Spleen (tissue), 11 donors: Measurements from ENCODE around the gene TIMP2. TPM values are rescaled to one million over a fixed set of nuclear protein-coding genes. Genes with fewer than 3 reads are reported as not detected.

Experiments used
- DNase-seq: peaks from one replicate; pipeline ENCODE4 v3.0.0-alpha.2; 2020
- H3K27ac ChIP-seq, 8 donors: fragments of 200-600 bp; sonication (generic) in 7 of 8; 1 replicate in 4 of 8; 2 replicates in 4 of 8; pipeline versions ENCODE4 v1.5.0 to v1.8.0; 2016 to 2021; ENCODE audit warnings: inconsistent platforms in 4 of 8, mild to moderate bottlenecking in 4 of 8, moderate library complexity in 1 of 8
- H3K27me3 ChIP-seq, 7 donors: fragments of 200-600 bp; sonication (generic) in 6 of 7; replicated peaks in 1 of 7; 1 replicate in 4 of 7; 2 replicates in 3 of 7; pipeline versions ENCODE4 v1.5.0 to v1.8.0; 2016 to 2021; ENCODE audit warnings: inconsistent platforms in 3 of 7, mild to moderate bottlenecking in 1 of 7
- H3K36me3 ChIP-seq, 6 donors: fragments of 200-600 bp; sonication (generic) in 5 of 6; 1 replicate in 4 of 6; 2 replicates in 2 of 6; pipeline versions ENCODE4 v1.5.0 to v1.8.0; 2016 to 2021; ENCODE audit warnings: inconsistent platforms in 2 of 6
- H3K4me1 ChIP-seq, 6 donors: fragments of 200-600 bp; sonication (generic) in 5 of 6; 1 replicate in 3 of 6; 2 replicates in 3 of 6; pipeline versions ENCODE4 v1.5.0 to v1.8.0; 2016 to 2021; ENCODE audit warnings: inconsistent platforms in 3 of 6
- H3K4me3 ChIP-seq, 8 donors: fragments of 200-600 bp; sonication (generic) in 7 of 8; 1 replicate in 4 of 8; 2 replicates in 4 of 8; pipeline versions ENCODE4 v1.5.0 to v1.8.0; 2016 to 2021; ENCODE audit warnings: inconsistent platforms in 4 of 8, mild to moderate bottlenecking in 4 of 8, moderate library complexity in 2 of 8
- H3K9me3 ChIP-seq, 8 donors: fragments of 200-600 bp; sonication (generic) in 7 of 8; 1 replicate in 4 of 8; 2 replicates in 4 of 8; pipeline versions ENCODE4 v1.5.0 to v1.8.0; 2016 to 2021; ENCODE audit warnings: inconsistent platforms in 4 of 8
- CTCF ChIP-seq, 11 experiments: fragments of 200-600 bp in 7 of 11; fragments of 450-650 bp in 4 of 11; sonication (generic) in 4 of 11; IDR thresholded peaks in 8 of 11; conservative IDR thresholded peaks in 3 of 11; 1 replicate in 7 of 11; 2 replicates in 4 of 11; pipeline versions ENCODE4 v1.4.0 to v1.8.0; 2016 to 2021; ENCODE audit warnings: antibody characterized with exemption in 11 of 11, inconsistent platforms in 4 of 11, mild to moderate bottlenecking in 1 of 11
- POLR2A ChIP-seq, 3 donors: fragments of 450-650 bp; IDR thresholded peaks; one replicate each; pipeline ENCODE4 v1.5.1; 2017; ENCODE audit warnings: antibody characterized with exemption in 3 of 3, mild to moderate bottlenecking in 1 of 3
- POLR2AphosphoS5 ChIP-seq, 3 donors: sonication (generic); formaldehyde crosslinking; IDR thresholded peaks; one replicate each; pipeline ENCODE4 v1.5.1; 2017; ENCODE audit warnings: antibody characterized with exemption in 3 of 3
- WGBS, 5 donors: extraction: QIAGEN DNeasy Blood & Tissue Kit in 3 of 5; methylation state at CpG; one replicate each; pipeline versions ENCODE4 v1.1.5 to v1.1.7; 2013 to 2018; 5-methylcytosine and 5-hydroxymethylcytosine counted together
- intact Hi-C: fragments of 100-400 bp; cut with DNase I; formaldehyde crosslinking; loops from one replicate; pipeline ENCODE4 v1.15.0; 2023; ENCODE audit warnings: low total_unique reads
- polyA plus RNA-seq, 3 donors: library from polyadenylated mRNA; stranded (reverse); fragments of 200-250 nt; gene quantifications; one replicate each; pipeline ENCODE4 v1.2.1, GENCODE V29; 2013
- total RNA-seq, 7 donors: library from RNA; depleted of rRNA in 3 of 7; stranded (reverse); fragments of >200 nt in 3 of 7; fragmentation: NEBNext Ultra II Directional in 4 of 7; extraction: Animal tissue kit (Norgen Biotek cat#: 25700) in 4 of 7; gene quantifications; one replicate each; pipeline versions ENCODE4 v1.1.0 to v1.2.1, GENCODE V29; 2016 to 2021
- donor health status: healthy with polysubstance abuse.
- donor health status: DM: no; HTN: no; CAD: no; lungs with moderate emphysema.
- donor health status: DM: no; HTN: no; CAD: no.
- donor health status: Bipolar disorder and iron deficiency.
- donor health status: healthy.
- donor health status: DM: no; HTN: no; CAD: no.
- donor health status: DM: yes; HTN: yes; CAD: no.

Gene TIMP2
- total and polyA plus RNA-seq, 10 donors: 16.3 to 333 (median 181) TPM

GRCh38 chr17:78805301-78805700 lies 119.9 kb downstream of the TIMP2 start:
- no peaks in the 10 kb centered on the region for H3K9me3 ChIP-seq
- peaks cover 0 to 97% (median 70%) of the 10 kb centered on the region in 6 donors for H3K36me3 ChIP-seq
- H3K27me3 ChIP-seq: no peaks in the 10 kb centered on the region
- 75 to 83% (median 81%) methylated on average over 14 of the region's 14 CpGs for WGBS, 5 donors
- peak overlapping the region in 6 of 8 donors; percentile 23 to 73 (median 47) for H3K27ac ChIP-seq
- H3K4me3 ChIP-seq: no peak overlapping the region
- intact Hi-C loops: no loop called here
- DNase-seq: no peak
- peaks cover 7 to 58% (median 38%) of the 10 kb centered on the region in 6 donors for H3K4me1 ChIP-seq
- TF ChIP-seq CTCF (IDR thresholded peaks at IDR 0.05 in 8 of 11, conservative IDR thresholded peaks at IDR 0.05 in 3 of 11) (no peak), POLR2A (IDR thresholded peaks at IDR 0.05) (no peak), POLR2AphosphoS5 (IDR thresholded peaks at IDR 0.05) (peak in 1 of 3 donors; percentile 19)

- Histone ChIP-seq H3K9me3 (no peaks in the 10 kb centered on the region), H3K27me3 (no peaks in the 10 kb centered on the region), H3K4me1 (peaks cover 7 to 62% (median 38%) of the 10 kb centered on the region in 6 donors), H3K4me3 (no peak overlapping the region), H3K36me3 (peaks cover 0 to 97% (median 67%) of the 10 kb centered on the region in 6 donors), H3K27ac (peak overlapping the region in 6 of 8 donors; percentile 23 to 73 (median 42))
- 64 to 82% (median 76%) methylated on average over 11 of the region's 11 CpGs for WGBS, 5 donors
- no peak for DNase-seq
- no peak for TF ChIP-seq POLR2A (IDR thresholded peaks at IDR 0.05)
- no peak for TF ChIP-seq POLR2AphosphoS5 (IDR thresholded peaks at IDR 0.05)
- no peak for TF ChIP-seq CTCF (IDR thresholded peaks at IDR 0.05 in 8 of 11, conservative IDR thresholded peaks at IDR 0.05 in 3 of 11)
- intact Hi-C loops: no loop called here
Measured at GRCh38 chr17:78804777-78805176, 120.4 kb downstream of the TIMP2 start.

GRCh38 chr17:78803186-78803845 lies 121.9 kb downstream of the TIMP2 start:
- peak overlapping the region in 4 of 8 donors; percentile 7 to 68 (median 38) for H3K27ac ChIP-seq
- DNase-seq: peak; percentile 88
- H3K4me3 ChIP-seq: peak overlapping the region in 1 of 8 donors; percentile 53
- no peaks in the 10 kb centered on the region for H3K9me3 ChIP-seq
- H3K27me3 ChIP-seq: no peaks in the 10 kb centered on the region
- no peak for TF ChIP-seq POLR2A (IDR thresholded peaks at IDR 0.05)
- peak in 1 of 3 donors; percentile 58 for TF ChIP-seq POLR2AphosphoS5 (IDR thresholded peaks at IDR 0.05)
- TF ChIP-seq CTCF (IDR thresholded peaks at IDR 0.05 in 8 of 11, conservative IDR thresholded peaks at IDR 0.05 in 3 of 11): no peak
- 42 to 69% (median 48%) methylated on average over 21 of the region's 21 CpGs for WGBS, 5 donors
- peaks cover 2 to 97% (median 67%) of the 10 kb centered on the region in 6 donors for H3K36me3 ChIP-seq
- H3K4me1 ChIP-seq: peaks cover 7 to 75% (median 43%) of the 10 kb centered on the region in 6 donors
- intact Hi-C loops: no loop called here

Other genes starting within 250 kb of the TIMP2 start
- gene CYTH1, start 143.1 kb downstream of the TIMP2 start, total RNA-seq: 100 to 1,000 TPM; 119 to 169 (median 138) TPM
- 100 to 1,000 TPM in 1 of 3 donors, 10 to 100 TPM in 2; 66.9 to 102 (median 79.4) TPM for gene CYTH1, start 143.1 kb downstream of the TIMP2 start, polyA plus RNA-seq
- 10 to 100 TPM; 38.0 to 95.0 (median 60.1) TPM for gene USP36, start 84.6 kb downstream of the TIMP2 start, total RNA-seq
- gene USP36, start 84.6 kb downstream of the TIMP2 start, polyA plus RNA-seq: 10 to 100 TPM; 13.4 to 26.1 (median 25.0) TPM
- gene CEP295NL, start 22.2 kb downstream of the TIMP2 start, total RNA-seq: 10 to 100 TPM in 3 of 7 donors, 1 to 10 TPM in 4; 5.7 to 19.3 (median 9.9) TPM
- 1 to 10 TPM in 1 of 3 donors, under 1 TPM in 2; 0.03 to 3.0 (median 0.09) TPM for gene CEP295NL, start 22.2 kb downstream of the TIMP2 start, polyA plus RNA-seq
- gene LGALS3BP, start 54.5 kb upstream of the TIMP2 start, total RNA-seq: 100 to 1,000 TPM in 5 of 7 donors, 10 to 100 TPM in 2; 85.7 to 188 (median 108) TPM
- gene LGALS3BP, start 54.5 kb upstream of the TIMP2 start, polyA plus RNA-seq: 10 to 100 TPM; 33.6 to 58.7 (median 38.3) TPM
- 10 to 100 TPM; 48.1 to 76.6 (median 61.2) TPM for gene CANT1, start 84.4 kb upstream of the TIMP2 start, total RNA-seq
- gene CANT1, start 84.4 kb upstream of the TIMP2 start, polyA plus RNA-seq: 10 to 100 TPM; 11.2 to 22.1 (median 12.3) TPM
- 100 to 1,000 TPM in 1 of 7 donors, 10 to 100 TPM in 6; 26.5 to 101 (median 69.9) TPM for gene C1QTNF1, start 98.8 kb upstream of the TIMP2 start, total RNA-seq
- gene C1QTNF1, start 98.8 kb upstream of the TIMP2 start, polyA plus RNA-seq: 10 to 100 TPM; 14.7 to 29.1 (median 25.3) TPM
- 100 to 1,000 TPM in 3 of 7 donors, 10 to 100 TPM in 4; 54.7 to 148 (median 99.4) TPM for gene ENGASE, start 149.4 kb upstream of the TIMP2 start, total RNA-seq
- gene ENGASE, start 149.4 kb upstream of the TIMP2 start, polyA plus RNA-seq: 100 to 1,000 TPM in 1 of 3 donors, 10 to 100 TPM in 2; 25.0 to 101 (median 43.6) TPM